Heart right ventricle (tissue), 16 donors: ENCODE results near the gene IDH1. TPM values are rescaled to one million over a fixed set of nuclear protein-coding genes. Genes with fewer than 3 reads are reported as not detected.

Experiments
- ATAC-seq, 8 donors: fragments of 200-7000 bp; cut with Tn5 transposase; one replicate each; pipeline ENCODE4 v1.9.1; 2020; ENCODE audit warnings: mild to moderate bottlenecking in 8 of 8, moderate library complexity in 8 of 8, moderate number of reproducible peaks in 1 of 8
- DNase-seq, 2 donors: peaks; one replicate each; pipeline ENCODE4 v3.0.0-alpha.2; 2020
- H3K27ac ChIP-seq, 10 donors: fragments of 200-600 bp; sonication (generic) in 2 of 10; one replicate each; pipeline versions ENCODE4 v1.5.0 to v1.8.0; 2020 to 2022; ENCODE audit warnings: mild to moderate bottlenecking in 3 of 10
- H3K27me3 ChIP-seq, 7 donors: fragments of 200-600 bp; one replicate each; pipeline ENCODE4 v1.8.0; 2021 to 2022; ENCODE audit warnings: mild to moderate bottlenecking in 2 of 7
- H3K36me3 ChIP-seq, 9 donors: fragments of 200-600 bp; sonication (generic) in 1 of 9; one replicate each; pipeline versions ENCODE4 v1.5.0 to v1.8.0; 2020 to 2022; ENCODE audit warnings: mild to moderate bottlenecking in 2 of 9
- H3K4me1 ChIP-seq, 9 donors: fragments of 200-600 bp; sonication (generic) in 1 of 9; one replicate each; pipeline versions ENCODE4 v1.5.0 to v1.8.0; 2020 to 2022; ENCODE audit warnings: mild to moderate bottlenecking in 4 of 9
- H3K4me3 ChIP-seq, 10 donors: fragments of 200-600 bp; sonication (generic) in 2 of 10; one replicate each; pipeline versions ENCODE4 v1.5.0 to v1.8.0; 2020 to 2022; ENCODE audit warnings: mild to moderate bottlenecking in 7 of 10, moderate library complexity in 2 of 10
- H3K9me3 ChIP-seq, 11 donors: fragments of 200-600 bp in 10 of 11; sonication (generic) in 2 of 11; one replicate each; pipeline versions ENCODE4 v1.5.0 to v1.8.0; 2013 to 2022; ENCODE audit warnings: mild to moderate bottlenecking in 2 of 11, control low read depth in 1 of 11, moderate library complexity in 1 of 11
- CTCF ChIP-seq, 9 donors: fragments of 200-600 bp; sonication (generic) in 2 of 9; IDR thresholded peaks; one replicate each; pipeline versions ENCODE4 v1.5.0 to v1.8.0; 2021 to 2022; ENCODE audit warnings: antibody characterized with exemption in 9 of 9, mild to moderate bottlenecking in 5 of 9, moderate library complexity in 1 of 9
- WGBS, 2 donors: extraction: QIAGEN DNeasy Blood & Tissue Kit; methylation state at CpG; one replicate each; pipeline ENCODE4 v1.1.7; 2013; ENCODE audit warnings: inconsistent platforms in 1 of 2; 5-methylcytosine and 5-hydroxymethylcytosine counted together
- intact Hi-C, 10 donors: fragments of 100-400 bp; cut with DNase I; formaldehyde crosslinking; loops; one replicate each; pipeline versions ENCODE4 v1.11.1 to v1.14.2; 2022
- polyA plus RNA-seq, 2 donors: library from polyadenylated mRNA; stranded (reverse); fragments of 200-250 nt; gene quantifications; one replicate each; pipeline ENCODE4 v1.2.3, GENCODE V29; 2013
- total RNA-seq, 10 donors: library from RNA; stranded (reverse); fragmentation: NEBNext Ultra II Directional in 3 of 10; extraction: Animal tissue kit (Norgen Biotek cat#: 25700) in 3 of 10; gene quantifications; one replicate each; pipeline versions ENCODE4 v1.2.1 to v1.2.4, GENCODE V29; 2021 to 2023
- donor health status: Arrhythmogenic right ventricular cardiomyopathy.
- donor health status: ischemic (EF 13 %, LVEDD 7.1; RV severe dilation, severe dysfunction).
- donor health status: healthy with polysubstance abuse.
- donor health status: DM: no; HTN: yes; CAD: no.
- donor health status: DM: no; HTN: no; CAD: no.
- donor health status: ischemic (EF 25% LVEDD 6.9; RV normal size, moderate dysfunction).
- donor health status: ischemic (EF 25% LVEDD 5.7; RV mildly dilated, moderate dysfunction).
- donor health status: healthy.
- donor health status: DM: yes; HTN: yes; CAD: no.
- donor health status: Ischemic cardiomyopathy.
- donor health status: ischemic (EF 35%, LVEDD 5.7; RV mildly dilated, moderate dysfunction).
- donor health status: nonischemic (EF 11% LVEDD 7.7; RV severe dilation, severe dysfunction).
- donor health status: DM: yes; HTN: yes; CAD: no.
- donor health status: PGD.
- donor health status: ischemic (EF 29% LVEDD 5.4; RV normal size, mild dysfunction).
- donor health status: nonischemic (EF 23%, LVEDD 6.1; RV moderate dilation, normal function).

Gene IDH1
- total and polyA plus RNA-seq, 12 donors = 15.3 to 71.3 (median 31.8) TPM

DNA sequence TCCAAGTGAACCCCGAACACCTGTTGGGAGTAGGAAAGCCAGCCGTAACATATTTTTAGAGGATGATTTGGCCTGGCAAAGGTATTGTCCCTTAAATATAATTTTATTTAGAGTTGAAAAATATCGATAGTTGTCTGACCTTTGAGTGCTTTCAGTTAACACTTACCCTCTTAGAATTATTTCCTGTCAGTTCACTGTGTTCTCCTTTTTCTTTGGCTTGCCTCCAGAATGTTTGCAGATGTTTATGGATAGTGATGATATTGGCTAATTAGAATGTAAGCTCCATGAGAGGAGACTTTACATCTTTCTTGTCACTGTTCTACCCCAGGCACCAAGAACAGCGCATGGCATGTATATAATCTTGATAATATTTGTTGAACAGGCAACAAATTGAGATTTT lies 31.0 kb upstream of the IDH1 start:
- peaks cover 0 to 99% (median 36%) of the 10 kb centered on the region in 9 donors for H3K36me3 ChIP-seq
- H3K9me3 ChIP-seq = peaks cover 0 to 9% (median 0%) of the 10 kb centered on the region in 11 donors
- TF ChIP-seq CTCF (IDR thresholded peaks at IDR 0.05) = no peak
- DNase-seq = no peak
- intact Hi-C loops = no loop called here
- no peak overlapping the region for H3K4me3 ChIP-seq
- WGBS, 2 donors = 54 to 61% methylated on average over 4 of the region's 4 CpGs
- no peak for ATAC-seq
- H3K27ac ChIP-seq = peak overlapping the region in 1 of 10 donors; percentile 9
- H3K4me1 ChIP-seq = peaks cover 0 to 21% (median 9%) of the 10 kb centered on the region in 9 donors
- no peaks in the 10 kb centered on the region for H3K27me3 ChIP-seq

DNA sequence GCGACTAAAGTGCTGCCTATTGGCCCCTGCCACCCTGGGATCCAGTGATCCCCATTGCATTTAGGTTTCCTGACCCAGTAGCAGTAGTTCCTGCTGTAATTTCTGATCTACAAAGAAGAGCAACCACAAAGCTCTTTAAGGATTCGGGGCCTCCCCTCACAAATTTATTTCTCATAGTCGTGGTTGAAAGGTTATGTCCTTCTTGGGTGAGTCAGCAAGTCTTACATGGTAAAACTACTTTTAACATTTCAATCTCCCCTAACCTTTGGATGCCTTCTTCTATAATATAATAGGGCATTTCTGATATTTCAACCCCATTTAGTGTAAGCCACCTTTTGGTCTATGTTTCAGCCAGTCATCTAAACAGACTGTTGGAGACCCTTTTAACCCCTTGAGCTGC lies 26.1 kb upstream of the IDH1 start:
- no peak overlapping the region for H3K4me3 ChIP-seq
- intact Hi-C loops = no loop called here
- WGBS, 2 donors = 89 to 92% methylated on average over 3 of the region's 3 CpGs
- peaks cover 0 to 99% (median 50%) of the 10 kb centered on the region in 9 donors for H3K36me3 ChIP-seq
- H3K27ac ChIP-seq = no peak overlapping the region
- no peaks in the 10 kb centered on the region for H3K27me3 ChIP-seq
- H3K4me1 ChIP-seq = peaks cover 0 to 18% (median 7%) of the 10 kb centered on the region in 9 donors
- TF ChIP-seq CTCF (IDR thresholded peaks at IDR 0.05) = no peak
- ATAC-seq = no peak
- peaks cover 0 to 3% (median 0%) of the 10 kb centered on the region in 11 donors for H3K9me3 ChIP-seq
- no peak for DNase-seq

DNA sequence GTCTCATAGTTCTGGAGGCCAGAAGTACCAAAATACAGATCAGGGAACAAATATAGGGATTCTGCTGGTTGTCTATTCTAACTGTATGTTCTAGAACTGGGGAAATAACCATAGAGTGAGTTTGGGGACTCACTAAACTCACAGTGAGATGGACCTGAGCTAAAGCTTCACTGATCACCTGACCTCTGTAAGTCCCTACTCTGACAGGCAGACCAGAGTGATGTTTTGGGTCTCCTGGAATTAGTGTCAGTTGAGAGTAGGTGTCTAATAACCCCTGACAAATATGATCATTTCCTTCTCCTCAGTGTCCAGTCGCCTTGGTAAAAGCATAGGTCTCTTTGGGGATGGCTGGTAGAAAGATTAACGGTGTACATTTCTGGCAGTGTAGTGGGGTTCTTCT lies 25.4 kb upstream of the IDH1 start:
- ATAC-seq (no peak), DNase-seq (no peak)
- H3K36me3 ChIP-seq = peaks cover 0 to 100% (median 50%) of the 10 kb centered on the region in 9 donors
- no peak overlapping the region for H3K4me3 ChIP-seq
- peaks cover 0 to 11% (median under 1%) of the 10 kb centered on the region in 9 donors for H3K4me1 ChIP-seq
- WGBS, 2 donors = 91 to 94% methylated on average over 2 of the region's 2 CpGs
- H3K27me3 ChIP-seq = no peaks in the 10 kb centered on the region
- TF ChIP-seq CTCF (IDR thresholded peaks at IDR 0.05) = no peak
- intact Hi-C loops = no loop called here
- peaks cover 0 to 3% (median 0%) of the 10 kb centered on the region in 11 donors for H3K9me3 ChIP-seq
- no peak overlapping the region for H3K27ac ChIP-seq

- peaks cover 0 to 3% (median 0%) of the 10 kb centered on the region in 11 donors for H3K9me3 ChIP-seq
- 95 to 98% methylated on average over 2 of the region's 2 CpGs for WGBS, 2 donors
- peaks cover 0 to 100% (median 48%) of the 10 kb centered on the region in 9 donors for H3K36me3 ChIP-seq
- ATAC-seq (no peak), DNase-seq (no peak)
- TF ChIP-seq CTCF (IDR thresholded peaks at IDR 0.05) = no peak
- peaks cover 0 to 9% (median 0%) of the 10 kb centered on the region in 9 donors for H3K4me1 ChIP-seq
- H3K27me3 ChIP-seq = no peaks in the 10 kb centered on the region
- intact Hi-C loops = no loop called here
- no peak overlapping the region for H3K27ac ChIP-seq
- H3K4me3 ChIP-seq = no peak overlapping the region
These were observed 24.4 kb upstream of the IDH1 start for GRCh38 chr2:208279236-208279635.
